ENCODE data around the gene PAIP2. TPM values are rescaled to one million over a fixed set of nuclear protein-coding genes. Genes with fewer than 3 reads are reported as not detected.
A peak's percentile ranks its signal among the peaks of the same experiment; 100 is the strongest.
"Not testable (repeated sequence)": the region's sequence is repeated elsewhere in the genome, so short reads cannot be mapped to it uniquely, and the experiment has no call there.

The PAIP2 gene
- total RNA-seq, 1 donor from 2014 or later, result 83.3 TPM

DNA sequence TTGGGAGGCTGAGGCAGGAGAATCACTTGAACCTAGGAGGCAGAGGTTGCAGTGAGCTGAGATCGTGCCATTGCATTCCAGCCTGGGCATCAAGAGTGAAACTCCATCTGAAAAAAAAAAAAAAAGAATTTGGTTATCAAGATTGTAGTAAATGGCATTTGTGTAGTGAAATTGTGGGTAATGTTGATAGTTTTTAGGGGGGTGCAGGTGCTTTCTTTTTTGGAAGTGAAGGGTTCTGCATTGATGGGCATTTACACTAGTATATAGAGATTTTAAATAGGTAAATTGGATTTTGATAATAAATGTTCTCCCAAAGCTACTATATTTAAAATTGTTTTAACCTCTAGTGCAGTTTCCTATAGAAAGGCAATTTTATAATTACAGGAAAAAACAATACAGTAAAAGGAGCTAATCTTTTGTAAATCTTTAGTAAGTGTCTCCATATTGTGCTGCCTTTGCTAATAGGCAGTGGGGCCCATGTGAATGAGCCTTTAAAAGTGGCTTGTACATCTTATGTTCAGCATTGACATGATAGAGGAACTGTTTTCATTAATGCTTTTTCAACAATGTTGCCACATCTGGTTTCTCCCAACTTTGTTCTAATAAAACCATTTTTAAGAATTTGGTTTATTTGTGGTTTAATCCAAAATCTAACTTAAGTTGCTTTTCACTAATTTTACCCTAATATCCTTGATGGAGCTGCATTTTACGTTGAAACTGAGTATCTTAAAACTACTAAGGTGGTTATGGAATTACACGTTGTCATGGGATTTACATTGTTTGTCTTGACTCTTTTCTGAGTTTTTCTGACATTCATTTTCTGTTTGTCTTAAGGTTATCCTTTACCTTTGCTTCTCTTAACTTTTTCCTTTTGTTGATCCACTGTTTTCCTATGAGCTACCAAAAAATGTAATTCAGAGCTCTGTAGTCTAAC lies 37.0 kb upstream of the PAIP2 start:
- Mint-ChIP-seq H3K4me3 (no peak overlapping the region), H3K4me1 (peaks cover 61% of the 10 kb centered on the region), H3K9me3 (no peaks in the 10 kb centered on the region), H3K36me3 (ENCODE audit: low read depth) (peaks cover 26% of the 10 kb centered on the region), H3K27ac (no peak overlapping the region), H3K27me3 (no peaks in the 10 kb centered on the region)
- intact Hi-C loops (cut with micrococcal nuclease), result no loop called here
- DNase-seq, result no peak

DNA sequence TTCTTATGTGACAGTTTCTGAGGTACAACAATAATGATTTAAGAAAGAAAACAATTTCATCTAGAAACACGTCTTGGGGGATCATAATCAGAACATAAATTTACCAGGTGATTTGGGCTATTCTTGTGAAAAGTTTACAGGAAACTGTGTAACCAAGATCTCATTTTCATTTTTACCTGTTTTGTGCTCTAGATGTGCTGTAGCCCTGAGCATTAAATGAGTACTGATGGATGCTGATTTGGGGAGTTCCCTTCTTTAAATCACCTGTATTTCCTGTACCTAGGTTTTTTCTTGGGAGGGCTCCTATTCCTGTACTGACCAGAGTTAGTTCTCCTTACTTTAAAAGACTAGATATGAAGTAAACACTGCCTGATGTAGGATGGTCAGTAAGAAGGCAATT lies 35.5 kb upstream of the PAIP2 start:
- Mint-ChIP-seq H3K4me3 (peak overlapping the region; percentile 2), H3K27me3 (no peaks in the 10 kb centered on the region), H3K4me1 (peaks cover 60% of the 10 kb centered on the region), H3K9me3 (no peaks in the 10 kb centered on the region), H3K27ac (peak overlapping the region; percentile 68), H3K36me3 (ENCODE audit: low read depth) (peaks cover 24% of the 10 kb centered on the region)
- intact Hi-C loops (cut with micrococcal nuclease), result loop anchor here (1.0 kb wide), 1 partner anchor 8 kb away; no protein-coding TSS in a partner anchor
- DNase-seq, result no peak

DNA sequence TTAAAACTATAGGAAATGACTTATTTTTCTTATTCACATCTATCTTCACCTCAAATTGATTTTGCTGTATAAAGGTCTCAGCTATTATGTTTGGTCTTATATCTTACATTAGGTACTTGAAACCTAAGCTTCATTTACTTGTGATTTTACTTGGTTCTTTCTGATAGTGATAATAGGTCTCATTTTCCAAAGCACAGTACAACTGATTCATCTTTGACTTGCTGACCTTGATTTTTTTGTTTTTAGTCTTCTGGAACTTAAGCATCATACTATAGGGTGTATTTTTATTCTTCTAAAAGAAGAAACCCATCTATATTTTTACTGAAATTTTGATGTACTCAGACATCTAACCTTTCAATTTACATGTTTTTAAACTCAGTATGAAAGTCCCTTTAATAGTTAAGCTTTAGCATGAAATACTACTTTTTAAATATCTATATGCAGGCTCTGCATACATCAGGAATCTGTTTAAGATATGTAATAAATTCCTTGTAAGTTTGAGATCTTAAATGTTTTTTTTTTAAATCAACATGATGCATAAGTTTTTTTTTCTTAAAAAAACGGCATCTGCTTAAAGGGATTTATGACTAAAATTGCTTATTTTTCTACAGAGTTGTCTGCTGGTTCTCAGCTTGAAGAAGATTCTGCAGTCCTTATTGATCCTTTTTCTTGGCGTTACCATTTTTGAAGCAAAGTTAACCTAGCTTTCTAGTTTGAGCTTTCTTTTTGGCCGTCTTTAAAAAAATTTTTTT lies 34.9 kb upstream of the PAIP2 start:
- H3K27me3 Mint-ChIP-seq, result no peaks in the 10 kb centered on the region
- peak overlapping the region; percentile 68 for H3K27ac Mint-ChIP-seq
- peaks cover 58% of the 10 kb centered on the region for H3K4me1 Mint-ChIP-seq
- DNase-seq, result no peak
- peak overlapping the region; percentile 2 for H3K4me3 Mint-ChIP-seq
- no peaks in the 10 kb centered on the region for H3K9me3 Mint-ChIP-seq
- intact Hi-C loops (cut with micrococcal nuclease), result loop anchor here (1.0 kb wide), 1 partner anchor 9 kb away; no protein-coding TSS in a partner anchor
- H3K36me3 Mint-ChIP-seq (ENCODE audit: low read depth), result peaks cover 22% of the 10 kb centered on the region

DNA sequence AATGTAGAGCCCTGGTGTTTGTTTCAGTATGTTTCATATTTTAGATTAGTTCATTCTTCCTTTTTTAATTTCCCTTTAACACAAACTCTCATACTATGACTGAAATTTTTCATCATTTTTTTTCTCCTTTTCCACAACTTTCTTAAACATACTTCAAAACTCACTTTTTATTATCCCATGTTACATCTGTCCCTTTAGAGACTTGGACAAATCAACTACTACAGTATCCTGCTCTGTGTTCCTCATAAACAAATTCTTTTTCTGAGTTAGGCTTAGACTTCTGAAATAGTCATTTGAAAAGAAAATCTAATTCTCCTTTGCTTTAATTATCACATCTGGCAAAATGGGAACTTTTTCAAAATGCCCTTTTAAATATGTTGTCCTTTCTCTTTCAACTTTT lies 32.9 kb upstream of the PAIP2 start:
- Mint-ChIP-seq H3K4me1 (peaks cover 52% of the 10 kb centered on the region), H3K27ac (peak overlapping the region; percentile 62), H3K4me3 (peak overlapping the region; percentile 4), H3K9me3 (no peaks in the 10 kb centered on the region), H3K27me3 (no peaks in the 10 kb centered on the region), H3K36me3 (ENCODE audit: low read depth) (peaks cover 21% of the 10 kb centered on the region)
- DNase-seq, result no peak
- intact Hi-C loops (cut with micrococcal nuclease), result no loop called here

DNA sequence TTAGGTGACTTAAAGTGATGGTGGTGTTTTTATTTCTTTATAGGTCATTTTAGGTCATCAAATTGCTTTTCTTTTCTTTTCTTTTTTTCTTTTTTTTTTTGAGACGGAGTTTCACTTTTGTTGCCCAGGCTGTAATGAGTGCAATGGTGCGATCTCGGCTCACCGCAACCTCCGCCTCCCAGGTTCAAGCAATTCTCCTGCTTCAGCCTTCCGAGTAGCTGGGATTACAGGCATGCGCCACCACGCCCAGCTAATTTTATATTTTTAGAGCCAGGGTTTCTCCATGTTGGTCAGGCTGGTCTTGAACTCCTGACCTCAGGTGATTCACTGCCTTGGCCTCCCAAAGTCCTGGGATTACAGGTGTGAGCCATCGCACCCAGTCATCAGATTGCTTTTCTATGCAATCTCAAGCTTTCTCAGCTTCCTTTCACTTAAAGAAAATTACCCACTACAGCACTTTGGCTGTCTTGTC lies 30.9 kb upstream of the PAIP2 start:
- Mint-ChIP-seq H3K36me3 (ENCODE audit: low read depth) (peaks cover 33% of the 10 kb centered on the region), H3K4me1 (peaks cover 49% of the 10 kb centered on the region)
- intact Hi-C loops (cut with micrococcal nuclease); H3K4me3 Mint-ChIP-seq; DNase-seq; H3K27ac Mint-ChIP-seq; H3K27me3 Mint-ChIP-seq; H3K9me3 Mint-ChIP-seq: not testable (repeated sequence)

DNA sequence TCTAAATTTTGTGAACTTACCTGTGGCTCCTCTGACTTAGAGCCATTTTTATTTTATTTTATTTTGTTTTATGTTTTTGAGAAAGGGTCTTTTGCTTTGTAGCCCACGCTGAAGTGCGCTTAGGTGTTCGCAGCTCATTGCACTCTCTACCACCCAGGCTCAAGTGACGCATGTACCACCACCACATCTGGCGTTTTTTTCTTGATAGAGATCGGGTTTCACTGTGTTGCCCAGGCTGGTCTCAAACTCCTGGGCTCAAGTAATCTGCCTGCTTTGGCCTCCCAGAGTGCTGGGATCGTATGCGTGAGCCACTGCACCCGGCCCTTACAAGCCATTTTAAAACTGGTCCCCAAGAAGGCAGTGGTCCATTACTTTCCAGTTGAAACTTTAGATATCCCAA lies 29.6 kb upstream of the PAIP2 start:
- Mint-ChIP-seq H3K27me3 (no peaks in the 10 kb centered on the region), H3K4me3 (no peak overlapping the region), H3K4me1 (peaks cover 38% of the 10 kb centered on the region), H3K27ac (no peak overlapping the region), H3K9me3 (no peaks in the 10 kb centered on the region), H3K36me3 (ENCODE audit: low read depth) (peaks cover 44% of the 10 kb centered on the region)
- no peak for DNase-seq
- intact Hi-C loops (cut with micrococcal nuclease), result no loop called here

DNA sequence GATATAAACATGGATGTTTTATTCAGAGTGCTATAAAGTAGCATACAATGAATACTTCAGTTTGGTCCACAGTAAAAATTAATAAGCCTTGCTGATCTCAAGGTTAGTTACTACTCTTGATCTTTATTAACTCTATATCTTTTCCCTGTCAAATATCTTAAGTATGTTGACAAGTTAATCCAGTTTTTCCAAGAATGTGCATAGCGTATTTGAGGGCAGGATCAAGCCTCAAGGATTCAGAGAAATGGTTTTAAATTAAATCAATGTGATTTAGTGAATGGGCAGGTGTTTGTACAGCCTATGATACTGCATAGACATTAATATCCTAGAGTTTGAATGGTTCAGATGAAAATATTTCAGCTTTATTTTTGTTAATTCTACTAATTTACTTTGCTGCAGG lies 27.4 kb upstream of the PAIP2 start:
- no peak overlapping the region for H3K4me3 Mint-ChIP-seq
- peaks cover 37% of the 10 kb centered on the region for H3K36me3 Mint-ChIP-seq (ENCODE audit: low read depth)
- no peaks in the 10 kb centered on the region for H3K9me3 Mint-ChIP-seq
- H3K27ac Mint-ChIP-seq, result no peak overlapping the region
- intact Hi-C loops (cut with micrococcal nuclease), result no loop called here
- H3K27me3 Mint-ChIP-seq, result no peaks in the 10 kb centered on the region
- no peak for DNase-seq
- peaks cover 19% of the 10 kb centered on the region for H3K4me1 Mint-ChIP-seq

DNA sequence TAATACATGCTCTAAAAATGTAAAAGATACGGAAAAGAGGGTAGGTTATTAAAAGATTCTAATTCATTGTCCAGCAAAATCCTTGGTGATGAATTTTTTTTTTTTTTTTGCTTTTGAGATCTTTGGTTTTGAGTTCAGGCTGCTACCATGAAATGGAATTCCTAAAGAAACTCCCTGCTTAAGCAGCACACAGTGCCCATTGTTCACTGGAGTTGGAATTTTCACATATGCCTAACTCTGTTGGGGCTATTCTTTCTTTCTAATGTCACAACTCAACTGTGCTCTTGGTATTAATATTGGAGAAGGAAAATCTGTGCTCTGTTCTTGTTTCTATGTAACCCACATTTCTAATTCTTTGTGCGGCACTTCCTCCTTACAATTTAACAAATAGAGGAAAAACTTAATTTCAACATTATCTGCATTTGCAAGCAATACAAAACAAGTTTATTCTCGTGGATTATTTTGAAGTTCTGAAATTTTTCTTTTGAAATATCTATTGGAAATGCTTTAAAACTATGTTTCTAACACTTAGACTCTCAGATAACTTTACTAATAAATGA lies 26.5 kb upstream of the PAIP2 start:
- Mint-ChIP-seq H3K9me3 (no peaks in the 10 kb centered on the region), H3K27ac (peak overlapping the region; percentile 37), H3K36me3 (ENCODE audit: low read depth) (peaks cover 41% of the 10 kb centered on the region), H3K4me1 (peaks cover 16% of the 10 kb centered on the region), H3K27me3 (no peaks in the 10 kb centered on the region), H3K4me3 (no peak overlapping the region)
- intact Hi-C loops (cut with micrococcal nuclease), result no loop called here
- DNase-seq, result no peak

DNA sequence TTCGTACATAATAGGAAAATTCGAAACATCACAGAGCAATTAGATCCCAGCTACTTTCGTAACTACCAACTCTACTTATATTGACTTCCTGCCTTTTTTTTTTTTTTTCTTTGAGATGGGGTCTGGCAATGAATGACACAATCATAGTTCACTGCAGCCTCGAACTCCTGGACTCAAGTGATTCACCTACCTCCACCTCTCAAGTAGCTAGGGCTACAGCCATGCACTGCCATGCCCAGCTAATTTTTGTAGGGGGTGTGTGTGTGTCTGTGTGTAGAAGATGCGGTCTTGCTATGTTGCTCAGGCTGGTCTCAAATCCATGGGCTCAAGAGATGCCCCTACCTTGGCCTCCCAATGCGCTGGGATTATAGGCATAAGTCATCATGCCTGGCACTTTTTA lies 5.8 kb upstream of the PAIP2 start:
- H3K4me1 Mint-ChIP-seq, result peaks cover 8% of the 10 kb centered on the region
- peak overlapping the region; percentile 76 for H3K27ac Mint-ChIP-seq
- H3K9me3 Mint-ChIP-seq, result no peaks in the 10 kb centered on the region
- intact Hi-C loops (cut with micrococcal nuclease), result no loop called here
- no peak overlapping the region for H3K4me3 Mint-ChIP-seq
- H3K27me3 Mint-ChIP-seq, result no peaks in the 10 kb centered on the region
- peaks cover 15% of the 10 kb centered on the region for H3K36me3 Mint-ChIP-seq (ENCODE audit: low read depth)
- peak; percentile 56 for DNase-seq

DNA sequence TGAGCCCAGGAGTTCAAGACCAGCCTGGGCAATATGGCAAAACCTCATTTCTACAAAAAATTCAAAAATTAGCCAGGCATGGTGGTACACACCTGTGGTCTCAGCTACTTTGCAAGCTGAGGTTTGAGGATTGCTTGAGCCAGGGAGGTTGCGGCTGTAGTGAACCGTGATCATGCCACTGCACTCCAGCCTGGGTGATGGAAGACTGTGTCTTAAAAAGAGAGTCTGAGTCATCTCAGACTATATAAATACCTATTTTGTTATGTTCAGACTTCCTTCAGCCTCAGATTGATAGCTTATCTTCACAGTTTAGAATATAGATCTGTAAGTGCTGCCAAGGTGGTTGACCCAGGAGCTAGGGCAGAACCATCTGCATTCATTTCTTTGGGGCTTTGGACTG lies 1.6 kb upstream of the PAIP2 start:
- peak overlapping the region; percentile 28 for H3K4me3 Mint-ChIP-seq
- H3K9me3 Mint-ChIP-seq, result no peaks in the 10 kb centered on the region
- H3K4me1 Mint-ChIP-seq, result peaks cover 37% of the 10 kb centered on the region
- H3K36me3 Mint-ChIP-seq (ENCODE audit: low read depth), result peaks cover 18% of the 10 kb centered on the region
- DNase-seq, result no peak
- H3K27me3 Mint-ChIP-seq, result no peaks in the 10 kb centered on the region
- H3K27ac Mint-ChIP-seq, result no peak overlapping the region
- intact Hi-C loops (cut with micrococcal nuclease), result loop anchor here (5.0 kb wide), 1 partner anchor 177 kb away; no protein-coding TSS in a partner anchor

DNA sequence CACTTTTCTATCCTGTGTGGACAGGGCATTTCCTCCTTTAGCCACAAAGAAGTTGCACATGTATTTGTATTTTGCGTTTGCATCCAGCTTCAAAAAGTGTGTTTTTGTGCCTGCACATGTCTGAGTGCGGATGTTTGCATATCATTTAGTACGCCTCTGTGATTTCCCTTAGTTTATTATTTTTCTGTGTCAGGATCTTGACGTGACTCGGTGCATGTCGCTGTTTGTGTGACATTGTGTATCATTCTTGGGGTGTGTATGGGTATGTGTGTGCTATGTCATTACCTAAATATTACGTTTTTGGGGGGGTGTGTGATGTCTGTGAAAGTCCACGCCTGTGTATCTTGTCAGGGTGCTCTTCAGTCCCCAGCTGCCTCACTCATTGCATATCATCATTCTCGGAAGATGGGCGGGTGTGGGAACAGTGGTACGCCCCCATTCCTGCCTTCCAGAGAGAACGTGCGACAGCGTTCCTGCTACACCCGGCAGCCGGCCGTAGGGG lies 416 bp upstream of the PAIP2 start:
- intact Hi-C loops (cut with micrococcal nuclease), result loop anchor here (1.0 to 5.0 kb wide), 3 partner anchors 47 to 176 kb away; no protein-coding TSS in a partner anchor
- Mint-ChIP-seq H3K4me3 (peak overlapping the region; percentile 97), H3K4me1 (peaks cover 39% of the 10 kb centered on the region), H3K27ac (peak overlapping the region; percentile 100), H3K9me3 (no peaks in the 10 kb centered on the region), H3K36me3 (ENCODE audit: low read depth) (peaks cover 25% of the 10 kb centered on the region), H3K27me3 (no peaks in the 10 kb centered on the region)
- DNase-seq, result no peak

DNA sequence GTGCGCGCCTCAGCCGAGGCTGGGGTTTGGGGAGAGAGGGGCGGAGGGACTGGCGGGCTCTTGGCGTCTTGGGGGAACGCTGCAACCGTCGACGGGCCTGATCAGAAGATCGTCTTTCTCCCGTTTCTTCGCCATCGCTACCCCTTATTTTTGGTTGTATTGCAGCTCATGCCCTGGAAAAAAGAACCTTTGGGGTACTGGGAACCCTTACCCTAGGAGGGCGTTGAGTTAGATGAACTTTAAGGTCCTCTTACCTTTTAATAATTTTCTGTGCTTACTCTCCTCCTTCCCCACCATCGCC lies 719 bp downstream of the PAIP2 start:
- Mint-ChIP-seq H3K27me3 (no peaks in the 10 kb centered on the region), H3K27ac (peak overlapping the region; percentile 100), H3K4me1 (peaks cover 40% of the 10 kb centered on the region), H3K4me3 (peak overlapping the region; percentile 97), H3K9me3 (no peaks in the 10 kb centered on the region), H3K36me3 (ENCODE audit: low read depth) (peaks cover 28% of the 10 kb centered on the region)
- intact Hi-C loops (cut with micrococcal nuclease), result loop anchor here (2.0 to 5.0 kb wide), 2 partner anchors 175 to 218 kb away; partner anchors contain the start of gene UBE2D2
- no peak for DNase-seq

DNA sequence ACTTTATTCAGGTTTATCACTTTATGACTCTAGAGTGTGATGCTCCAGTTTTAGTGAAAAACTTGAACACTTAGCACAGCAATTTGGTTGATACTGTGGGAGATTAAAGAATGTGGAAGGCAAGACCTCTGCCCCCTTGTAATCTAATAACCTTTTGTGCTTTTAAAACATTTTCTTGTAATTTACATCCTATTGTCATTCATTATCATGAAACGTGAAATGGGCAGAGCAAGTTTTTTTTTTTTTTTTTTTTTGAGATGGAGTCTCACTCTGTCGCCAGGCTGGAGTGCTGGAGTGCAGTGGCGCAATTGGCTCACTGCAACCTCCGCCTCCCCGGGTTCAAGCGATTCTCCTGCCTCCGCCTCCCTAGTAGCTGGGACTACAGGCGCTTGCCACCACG lies 1.8 kb downstream of the PAIP2 start:
- intact Hi-C loops (cut with micrococcal nuclease), result loop anchor here (2.0 to 5.0 kb wide), 2 partner anchors 174 to 217 kb away; partner anchors contain the start of gene UBE2D2

More for the DNA sequence above, 1.8 kb downstream of the PAIP2 start:
- no peak overlapping the region for H3K27ac Mint-ChIP-seq
- H3K27me3 Mint-ChIP-seq, result no peaks in the 10 kb centered on the region
- no peak for DNase-seq
- H3K9me3 Mint-ChIP-seq, result no peaks in the 10 kb centered on the region
- peaks cover 28% of the 10 kb centered on the region for H3K36me3 Mint-ChIP-seq (ENCODE audit: low read depth)
- H3K4me3 Mint-ChIP-seq, result peak overlapping the region; percentile 97
- peaks cover 40% of the 10 kb centered on the region for H3K4me1 Mint-ChIP-seq

Measured in activated CD4-positive, alpha-beta T cell treated with anti-CD3 and anti-CD28 coated beads, Interleukin-2, amount 10 ng/mL, durations not matched to agents 24 days and 14 days (primary cell).